MM.1S (cell line): ENCODE measurements around the gene MAL.

Source experiments
- EZH2 ChIP-seq: fragments of 300-600 bp; sonication (generic); optimal IDR thresholded peaks from 2 replicates; pipeline ENCODE3; 2017; ENCODE audit warnings: low read depth, mild to moderate bottlenecking, antibody characterized with exemption, low read length, mixed read lengths
- EZH2phosphoT487 ChIP-seq: fragments of 300-600 bp; sonication (generic); IDR thresholded peaks from 2 replicates; pipeline ENCODE4 v1.6.1; 2018; ENCODE audit warnings: antibody characterized with exemption, low read length
- TF ChIP-seq, protein P1 (sequence below): fragments of 300-600 bp; sonication (generic); IDR thresholded peaks from 2 replicates; pipeline ENCODE4 v1.5.1; 2016; ENCODE audit warnings: antibody characterized with exemption, low read length, mixed read lengths

DNA sequence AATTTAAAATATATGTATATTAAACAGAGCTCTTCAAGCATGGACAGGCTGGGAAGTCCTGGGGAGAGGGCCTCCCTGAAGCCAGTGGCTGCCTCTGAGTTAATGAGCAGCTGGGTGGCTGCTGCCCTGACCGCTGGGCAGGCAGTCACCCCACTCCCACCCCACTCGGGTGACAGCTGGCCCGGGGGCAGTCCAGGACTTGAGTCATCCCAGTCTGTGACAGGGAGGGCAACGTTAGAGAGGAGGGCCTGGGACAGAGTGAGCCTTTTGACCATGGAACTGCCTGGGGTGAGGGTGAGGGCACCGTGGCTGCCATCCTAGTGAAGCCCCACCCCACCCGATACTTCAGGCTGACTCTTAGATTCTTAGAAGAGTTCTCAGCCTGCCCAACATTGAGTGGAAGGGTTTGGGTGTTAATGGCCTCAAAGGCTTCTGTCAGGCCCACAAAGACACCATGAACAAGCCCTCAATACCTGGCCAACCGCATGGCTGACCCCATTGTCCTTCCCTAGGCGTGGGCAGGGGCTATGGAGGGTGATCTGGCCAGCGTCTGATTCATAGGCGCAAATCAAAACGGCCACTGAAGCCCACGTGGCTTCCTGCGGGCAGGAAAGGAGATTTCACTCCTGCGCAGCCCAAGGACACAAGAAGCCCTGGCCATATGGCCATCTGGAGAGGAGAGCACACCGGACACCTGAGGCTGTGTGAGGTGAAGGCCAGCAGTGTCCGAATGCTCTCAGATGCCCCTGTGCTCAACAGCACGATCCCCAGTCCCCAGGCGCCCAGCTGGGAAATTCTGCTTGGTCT is 48.6 kb downstream of the MAL start:
- TF ChIP-seq, protein P1, sequence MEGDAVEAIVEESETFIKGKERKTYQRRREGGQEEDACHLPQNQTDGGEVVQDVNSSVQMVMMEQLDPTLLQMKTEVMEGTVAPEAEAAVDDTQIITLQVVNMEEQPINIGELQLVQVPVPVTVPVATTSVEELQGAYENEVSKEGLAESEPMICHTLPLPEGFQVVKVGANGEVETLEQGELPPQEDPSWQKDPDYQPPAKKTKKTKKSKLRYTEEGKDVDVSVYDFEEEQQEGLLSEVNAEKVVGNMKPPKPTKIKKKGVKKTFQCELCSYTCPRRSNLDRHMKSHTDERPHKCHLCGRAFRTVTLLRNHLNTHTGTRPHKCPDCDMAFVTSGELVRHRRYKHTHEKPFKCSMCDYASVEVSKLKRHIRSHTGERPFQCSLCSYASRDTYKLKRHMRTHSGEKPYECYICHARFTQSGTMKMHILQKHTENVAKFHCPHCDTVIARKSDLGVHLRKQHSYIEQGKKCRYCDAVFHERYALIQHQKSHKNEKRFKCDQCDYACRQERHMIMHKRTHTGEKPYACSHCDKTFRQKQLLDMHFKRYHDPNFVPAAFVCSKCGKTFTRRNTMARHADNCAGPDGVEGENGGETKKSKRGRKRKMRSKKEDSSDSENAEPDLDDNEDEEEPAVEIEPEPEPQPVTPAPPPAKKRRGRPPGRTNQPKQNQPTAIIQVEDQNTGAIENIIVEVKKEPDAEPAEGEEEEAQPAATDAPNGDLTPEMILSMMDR, result no peak
- no peak for TF ChIP-seq EZH2
- TF ChIP-seq EZH2phosphoT487, result no peak
